HG02943 (cell line): Measurements from ENCODE around the gene LZTFL1.
"Not testable (repeated sequence)": the region's sequence is repeated elsewhere in the genome, so short reads cannot be mapped to it uniquely, and the experiment has no call there.

Source experiments
- ATAC-seq: cut with Tn5 transposase; IDR thresholded peaks from one replicate; pipeline ENCODE4 v1.9.1; 2021; ENCODE audit warnings: mild to moderate bottlenecking, low read depth, moderate library complexity; ENCODE audit not compliant: unreplicated experiment

The LZTFL1 gene

GRCh38 chr3:45865563-45865962 lies 23.6 kb upstream of the LZTFL1 start:
- no peak for ATAC-seq

- ATAC-seq = peak; percentile 75
Observed at GRCh38 chr3:45864760-45865519, 23.0 kb upstream of the LZTFL1 start.

GRCh38 chr3:45861043-45861719 lies 19.3 kb upstream of the LZTFL1 start:
- ATAC-seq = no peak

GRCh38 chr3:45860481-45860880 lies 18.6 kb upstream of the LZTFL1 start:
- ATAC-seq = no peak

GRCh38 chr3:45858809-45859543 lies 17.1 kb upstream of the LZTFL1 start:
- no peak for ATAC-seq

- ATAC-seq = not testable (repeated sequence)
Observed at GRCh38 chr3:45857024-45857423, 15.1 kb upstream of the LZTFL1 start.

GRCh38 chr3:45856323-45856722 lies 14.4 kb upstream of the LZTFL1 start:
- not testable (repeated sequence) for ATAC-seq

- ATAC-seq = no peak
Observed at GRCh38 chr3:45852828-45853227, 10.9 kb upstream of the LZTFL1 start.

GRCh38 chr3:45848392-45848791 lies 6.5 kb upstream of the LZTFL1 start:
- no peak for ATAC-seq

- ATAC-seq = no peak
Observed at GRCh38 chr3:45844616-45845015, 2.7 kb upstream of the LZTFL1 start.

- no peak for ATAC-seq
Observed at GRCh38 chr3:45842851-45843625, 1.1 kb upstream of the LZTFL1 start.

- peak; percentile 20 for ATAC-seq
Observed at GRCh38 chr3:45841420-45841756, 531 bp downstream of the LZTFL1 start.

- ATAC-seq = no peak
Observed at GRCh38 chr3:45838466-45838865, 3.5 kb downstream of the LZTFL1 start.

GRCh38 chr3:45832699-45833098 lies 9.2 kb downstream of the LZTFL1 start:
- ATAC-seq = no peak

GRCh38 chr3:45830121-45830520 lies 11.8 kb downstream of the LZTFL1 start:
- no peak for ATAC-seq

- no peak for ATAC-seq
Observed at GRCh38 chr3:45826908-45827307, 15.0 kb downstream of the LZTFL1 start.

GRCh38 chr3:45826321-45826720 lies 15.6 kb downstream of the LZTFL1 start:
- no peak for ATAC-seq

- no peak for ATAC-seq
Observed at GRCh38 chr3:45821127-45821526, 20.8 kb downstream of the LZTFL1 start.

- ATAC-seq = no peak
Observed at GRCh38 chr3:45819543-45819942, 22.4 kb downstream of the LZTFL1 start.

GRCh38 chr3:45817831-45818522 lies 23.9 kb downstream of the LZTFL1 start:
- no peak for ATAC-seq
